ENCODE data around the gene INTS6L.
"Not testable (repeated sequence)": the region's sequence is repeated elsewhere in the genome, so short reads cannot be mapped to it uniquely, and the experiment has no call there.

The INTS6L gene

DNA sequence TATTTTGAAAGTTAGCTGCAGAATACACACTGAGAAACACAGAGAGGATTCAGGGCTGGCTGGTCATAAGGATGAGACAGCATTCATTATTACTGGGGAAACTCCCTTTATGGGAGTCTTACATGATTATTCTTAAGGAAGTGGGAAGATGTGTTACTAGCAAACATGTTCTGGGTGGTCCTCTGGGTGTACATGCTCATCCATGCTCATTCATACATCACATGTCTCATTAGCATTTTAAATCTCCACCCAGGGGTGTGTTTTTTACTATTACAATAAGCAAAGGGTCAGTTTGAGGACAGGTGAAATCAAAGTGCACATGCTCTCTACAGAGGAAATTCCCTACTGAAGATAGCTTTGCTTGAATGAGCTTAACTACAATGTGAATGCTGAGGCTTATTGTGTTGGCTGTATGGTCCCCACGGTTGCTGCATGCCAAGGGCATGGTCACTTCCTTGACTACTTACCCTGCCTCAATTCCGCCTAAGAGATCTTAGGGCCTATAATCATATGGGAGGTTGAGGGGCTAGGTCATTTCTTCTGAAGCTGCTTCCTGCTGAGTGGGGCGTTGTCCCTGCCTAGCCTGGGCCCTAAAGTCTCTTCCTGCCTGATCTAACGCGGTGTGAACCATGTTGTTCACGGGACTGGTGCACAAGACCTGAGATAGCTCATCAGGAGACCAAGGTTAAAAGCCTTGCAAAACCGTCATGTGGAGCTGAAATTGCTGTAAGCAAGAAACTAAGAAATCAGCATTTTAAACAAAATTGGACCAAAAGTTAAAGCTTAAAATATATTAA lies 104.1 kb downstream of the INTS6L start:
- DNase-seq (ENCODE audit: low spot score), result not testable (repeated sequence)

DNA sequence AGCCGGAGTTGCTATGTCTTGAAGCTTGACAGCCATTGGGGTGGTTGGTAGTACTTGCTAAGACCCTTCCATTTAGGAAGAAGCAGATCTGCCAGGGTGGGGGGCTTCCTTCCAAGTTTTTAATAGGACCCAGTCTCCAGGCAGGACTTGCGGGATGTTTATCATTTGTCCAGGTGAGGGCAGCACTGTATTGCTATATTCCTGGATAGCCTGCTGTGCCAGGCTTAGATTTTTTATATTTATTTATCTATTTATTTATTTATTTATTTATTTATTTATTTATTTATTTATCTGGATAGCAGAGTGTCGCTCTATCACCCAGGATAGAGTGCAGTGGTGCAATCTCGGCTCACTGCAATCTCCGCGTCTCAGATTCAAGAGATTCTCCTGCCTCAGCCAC lies 105.5 kb downstream of the INTS6L start:
- no peak for DNase-seq (ENCODE audit: low spot score)

GRCh38 chrX:135629342-135629741 lies 108.9 kb downstream of the INTS6L start:
- no peak for DNase-seq (ENCODE audit: low spot score)
